Jurkat, Clone E6-1 (cell line): ENCODE measurements around the gene EHD2.
"Not testable (repeated sequence)": the region's sequence is repeated elsewhere in the genome, so short reads cannot be mapped to it uniquely, and the experiment has no call there.

Experiments used
- DNase-seq: peaks from one replicate; pipeline ENCODE4 v3.0.0-alpha.2; 2011; ENCODE audit warnings: low read depth, low spot score
- H3K4me3 ChIP-seq: 2 replicates; pipeline ENCODE4 v1.5.1; 2011; ENCODE audit warnings: mild to moderate bottlenecking, low read length, control low read depth, moderate library complexity

The EHD2 gene

DNA sequence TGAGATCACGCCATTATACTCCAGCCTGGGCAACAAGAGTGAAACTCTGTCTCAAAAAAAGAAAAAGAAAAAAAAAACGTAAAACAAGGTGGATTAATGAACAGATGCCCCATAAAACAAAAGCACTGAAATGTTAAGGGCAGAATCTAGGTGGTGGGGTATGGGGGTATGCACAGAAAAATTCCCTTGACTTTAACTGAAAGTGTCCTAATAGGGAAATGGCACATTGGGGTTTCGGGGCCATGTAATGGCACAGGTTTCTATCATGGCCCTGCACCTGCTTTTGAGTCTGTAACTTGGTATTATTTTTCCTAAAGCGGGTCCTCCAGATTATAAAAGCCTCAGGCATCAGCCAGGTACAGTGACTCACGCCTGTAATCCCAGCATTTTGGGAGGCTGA lies 48.3 kb downstream of the EHD2 start:
- H3K4me3 ChIP-seq = no peak overlapping the region
- DNase-seq = no peak

DNA sequence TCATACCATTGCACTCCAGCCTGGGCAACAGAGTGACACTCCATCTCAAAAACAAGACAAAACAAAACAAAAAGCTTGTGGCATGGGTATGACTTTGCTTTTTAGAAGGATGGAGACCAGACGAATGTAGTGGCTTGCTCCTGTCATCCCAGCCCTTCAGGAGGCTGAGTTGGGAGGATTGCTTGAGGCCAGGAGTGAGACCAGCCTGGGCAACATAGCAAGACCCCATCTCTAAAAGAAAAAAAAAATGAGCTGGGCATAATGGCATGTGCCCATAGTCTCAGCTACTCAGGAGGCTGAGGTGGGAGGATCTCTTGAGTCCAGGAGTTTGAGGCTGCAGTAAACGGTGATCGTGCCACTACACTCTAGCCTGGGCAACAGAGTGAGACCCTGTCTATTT lies 48.9 kb downstream of the EHD2 start:
- DNase-seq = no peak
- H3K4me3 ChIP-seq = no peak overlapping the region

DNA sequence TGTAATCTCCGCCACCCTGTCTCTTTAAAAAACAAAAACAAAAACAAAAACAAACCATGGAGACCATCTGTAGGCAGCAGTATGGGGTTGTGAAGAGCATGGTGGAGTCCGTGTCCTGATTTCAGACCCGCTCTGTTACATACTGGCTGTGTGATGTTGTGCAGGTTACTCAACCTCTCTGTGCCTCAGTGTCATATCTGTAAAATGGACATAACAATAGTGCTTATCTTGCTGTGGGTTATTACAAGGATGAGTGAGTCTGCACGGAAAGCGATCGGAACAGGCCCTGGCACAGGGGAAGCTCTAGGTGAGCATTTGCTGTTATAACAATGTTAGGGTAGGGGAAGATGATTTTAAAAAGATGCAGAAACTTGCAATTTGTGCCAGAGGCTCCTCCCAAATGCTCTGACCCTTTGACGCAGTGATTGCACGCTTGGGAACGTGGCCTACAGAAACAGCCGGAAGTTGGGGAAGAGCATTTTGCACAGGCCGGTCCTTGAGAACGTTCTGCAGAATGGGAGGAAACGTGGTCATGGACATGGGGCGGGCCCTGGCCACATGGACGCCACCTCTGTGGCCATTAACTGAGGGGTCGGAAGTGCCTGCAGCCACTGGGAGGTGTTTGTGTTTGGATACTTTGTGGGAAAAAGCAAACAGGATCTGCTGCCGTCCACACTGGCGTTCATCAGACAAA lies 49.5 kb downstream of the EHD2 start:
- no peak for DNase-seq
- H3K4me3 ChIP-seq = no peak overlapping the region

DNA sequence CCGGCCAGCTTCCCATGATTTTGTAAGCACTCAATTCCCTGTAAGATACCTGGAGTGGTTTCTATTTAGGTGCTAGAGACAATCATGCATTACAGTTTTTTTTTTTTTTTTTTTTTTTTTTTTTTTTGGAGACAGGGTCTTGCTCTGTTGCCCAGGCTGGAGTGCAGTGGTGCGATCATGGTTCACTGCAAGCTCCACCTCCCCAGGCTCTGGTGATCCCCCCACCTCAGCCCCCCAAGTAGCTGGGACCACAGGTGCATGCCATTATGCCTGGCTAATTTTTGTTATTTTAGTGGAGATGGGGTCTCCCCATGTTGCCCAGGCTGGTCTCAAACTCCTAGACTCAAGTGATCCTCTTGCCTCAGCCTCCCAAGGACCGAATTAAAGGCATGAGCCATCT lies 51.5 kb downstream of the EHD2 start:
- not testable (repeated sequence) for DNase-seq, H3K4me3 ChIP-seq

DNA sequence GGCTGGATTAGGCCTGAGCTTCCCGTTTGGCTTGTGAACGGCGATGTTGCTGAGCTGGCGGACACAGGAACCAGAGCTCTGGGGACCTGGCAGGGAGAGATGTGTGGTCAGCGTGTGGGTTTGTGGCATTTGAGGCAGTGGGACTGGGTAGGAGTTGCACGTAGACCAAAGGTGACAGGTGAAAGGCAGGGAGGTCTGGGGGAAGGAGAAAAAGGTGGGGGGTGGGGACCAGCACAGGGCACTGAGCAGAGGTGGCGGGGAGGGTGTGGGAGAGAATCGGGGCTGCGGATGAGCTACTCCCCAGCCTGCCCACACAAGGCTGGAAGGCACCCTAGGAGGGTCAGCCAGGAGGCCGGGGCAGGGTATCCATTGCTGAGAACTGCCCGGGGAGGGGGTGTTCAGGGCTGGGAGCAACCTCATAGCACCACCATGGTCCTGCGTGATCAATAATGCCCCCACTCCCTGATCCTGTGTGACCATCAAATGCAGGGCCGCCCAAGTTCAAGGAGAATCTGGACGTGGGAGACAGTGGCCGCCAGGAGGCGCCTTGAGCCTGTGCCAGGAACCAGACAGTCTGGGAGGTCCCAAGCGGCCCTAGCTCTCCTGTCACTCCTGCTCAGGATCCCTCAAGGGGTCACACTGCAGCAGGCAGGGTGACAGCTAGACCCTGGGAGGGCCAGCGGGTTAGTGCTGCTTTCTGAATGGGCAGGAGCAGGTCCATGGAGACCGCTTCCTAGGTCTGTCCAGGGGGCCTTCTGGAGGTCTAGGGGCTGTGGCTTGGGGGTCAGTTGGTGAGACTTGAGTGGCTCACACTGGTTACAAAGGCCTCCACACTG lies 52.5 kb downstream of the EHD2 start:
- DNase-seq = no peak
- no peak overlapping the region for H3K4me3 ChIP-seq

DNA sequence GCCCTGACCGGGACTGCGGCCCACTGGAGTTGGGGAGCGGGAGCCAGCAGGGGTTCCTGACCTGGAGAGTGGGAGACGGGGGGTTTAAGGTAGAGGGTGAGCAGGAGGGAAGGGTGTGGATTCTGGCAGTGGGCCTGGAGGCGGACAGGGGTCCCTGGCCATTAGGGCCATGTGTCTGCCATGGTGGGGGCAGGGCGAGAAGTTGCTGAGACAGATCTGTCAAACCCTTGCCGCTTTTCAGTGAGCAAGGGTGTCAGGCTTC lies 53.1 kb downstream of the EHD2 start:
- DNase-seq = no peak
- H3K4me3 ChIP-seq = no peak overlapping the region

DNA sequence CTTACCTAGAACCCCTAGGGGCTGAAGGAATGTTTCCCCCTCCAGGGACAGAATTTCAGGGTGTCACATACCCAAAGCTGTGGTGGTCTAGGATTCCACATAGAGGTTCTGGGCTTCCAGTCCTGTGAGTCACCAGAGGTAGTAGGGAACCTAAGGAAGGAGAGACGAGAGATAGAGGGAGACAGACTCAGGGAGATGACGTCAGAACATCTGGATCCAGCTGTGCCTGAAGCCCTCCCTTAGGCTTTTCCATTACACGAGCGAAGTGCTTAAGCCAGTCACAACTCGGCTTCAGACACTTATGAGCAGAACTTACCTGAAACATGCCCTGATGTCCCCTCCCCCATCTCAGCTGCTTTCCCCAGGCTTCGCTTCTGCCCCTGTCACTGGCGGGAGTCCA lies 53.4 kb downstream of the EHD2 start:
- no peak overlapping the region for H3K4me3 ChIP-seq
- DNase-seq = no peak

DNA sequence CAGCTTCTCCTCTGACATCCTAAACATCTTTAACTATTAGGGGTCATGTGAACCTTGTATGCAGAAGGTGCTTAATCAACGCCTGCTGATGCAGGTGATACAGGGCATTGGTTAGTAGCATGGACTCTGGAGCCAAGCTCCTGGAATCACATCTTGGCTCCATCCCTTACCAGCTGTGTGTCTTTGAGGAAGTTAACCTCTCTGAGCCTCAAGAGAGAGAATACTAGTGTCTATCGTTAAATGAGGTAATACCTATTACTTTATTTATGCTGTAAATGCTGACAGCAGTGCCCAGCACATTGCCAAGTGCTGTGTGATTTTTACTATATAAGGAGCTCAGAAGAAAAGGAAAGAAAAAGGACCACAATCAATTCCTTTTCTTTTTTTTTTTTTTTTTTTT lies 54.1 kb downstream of the EHD2 start:
- H3K4me3 ChIP-seq = no peak overlapping the region

DNA sequence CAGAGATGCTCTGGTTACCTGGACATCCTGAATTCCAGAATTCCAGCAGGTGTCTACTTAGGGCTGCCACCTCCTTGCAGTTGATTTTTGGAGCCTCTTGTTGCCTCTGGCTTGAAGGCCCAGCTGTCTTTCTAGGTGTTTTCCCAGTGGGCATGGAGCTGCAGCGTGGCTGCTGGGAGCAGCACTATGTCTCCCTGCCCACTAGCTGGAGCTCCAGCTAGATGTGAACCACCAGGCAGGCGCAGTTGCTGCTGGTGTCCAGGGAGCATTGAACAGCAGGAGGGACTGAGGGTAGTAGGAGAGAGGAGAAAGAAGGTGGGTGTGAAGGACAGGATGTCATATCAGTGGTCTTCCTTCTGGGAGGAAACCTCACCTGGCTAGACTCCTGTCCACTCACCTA lies 55.4 kb downstream of the EHD2 start:
- DNase-seq = no peak

More for the DNA sequence above, 54.1 kb downstream of the EHD2 start:
- no peak for DNase-seq

DNA sequence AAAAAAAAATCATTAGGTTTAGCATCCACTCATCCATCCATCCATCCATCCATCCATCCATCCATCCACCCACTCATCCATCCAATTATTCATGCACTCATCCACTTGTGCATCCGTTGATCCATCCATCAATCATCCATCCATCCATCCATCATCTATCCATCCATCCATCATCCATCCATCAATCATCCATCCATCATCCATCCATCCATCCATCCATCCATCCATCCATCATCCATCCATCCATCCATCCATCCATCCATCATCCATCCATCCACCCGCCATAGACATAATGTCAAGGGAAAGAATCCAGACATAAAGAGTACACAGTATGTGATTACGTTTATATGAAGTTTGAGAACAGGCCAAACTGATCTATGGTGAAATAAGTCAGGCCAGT lies 56.3 kb downstream of the EHD2 start:
- DNase-seq = no peak
- no peak overlapping the region for H3K4me3 ChIP-seq

More for the DNA sequence above, 55.4 kb downstream of the EHD2 start:
- H3K4me3 ChIP-seq = no peak overlapping the region

DNA sequence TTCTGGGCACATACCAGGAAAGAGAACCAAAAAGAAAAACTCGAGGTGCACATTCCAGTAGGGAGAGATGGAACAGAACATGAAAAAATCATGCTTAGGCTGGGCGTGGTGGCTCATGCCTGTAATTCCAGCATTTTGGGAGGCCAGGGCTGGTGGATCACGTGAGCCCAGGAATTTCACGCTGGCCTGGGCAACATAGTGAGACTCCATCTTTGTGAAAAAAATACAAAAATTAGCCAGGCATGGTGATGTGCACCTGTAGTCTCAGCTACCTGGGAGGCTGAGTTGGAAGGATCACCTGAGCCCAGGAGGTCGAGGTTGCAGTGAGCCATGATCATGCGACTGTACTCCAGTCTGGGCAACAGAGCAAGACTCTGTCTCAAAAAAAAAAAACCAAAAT lies 58.1 kb downstream of the EHD2 start:
- not testable (repeated sequence) for DNase-seq, H3K4me3 ChIP-seq

DNA sequence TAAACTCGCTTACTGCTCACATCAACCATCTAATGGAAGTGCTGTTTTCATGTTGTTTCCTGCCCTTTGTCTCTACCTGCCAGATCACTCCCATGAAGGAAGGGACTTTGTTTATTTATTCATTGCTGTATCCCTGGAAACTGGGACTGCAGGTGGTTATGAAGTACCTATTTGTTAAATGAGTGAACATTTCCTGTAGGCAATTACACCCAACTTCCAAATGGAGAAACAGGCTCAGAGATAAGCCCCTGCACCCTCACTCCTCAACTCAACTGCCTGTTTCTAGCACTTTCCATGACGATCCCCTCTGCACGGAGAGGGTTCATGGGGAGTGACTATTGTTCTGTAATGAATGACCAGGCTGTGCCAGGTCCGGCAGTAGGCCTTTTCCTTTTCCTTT lies 63.3 kb downstream of the EHD2 start:
- no peak for DNase-seq
- H3K4me3 ChIP-seq = no peak overlapping the region

DNA sequence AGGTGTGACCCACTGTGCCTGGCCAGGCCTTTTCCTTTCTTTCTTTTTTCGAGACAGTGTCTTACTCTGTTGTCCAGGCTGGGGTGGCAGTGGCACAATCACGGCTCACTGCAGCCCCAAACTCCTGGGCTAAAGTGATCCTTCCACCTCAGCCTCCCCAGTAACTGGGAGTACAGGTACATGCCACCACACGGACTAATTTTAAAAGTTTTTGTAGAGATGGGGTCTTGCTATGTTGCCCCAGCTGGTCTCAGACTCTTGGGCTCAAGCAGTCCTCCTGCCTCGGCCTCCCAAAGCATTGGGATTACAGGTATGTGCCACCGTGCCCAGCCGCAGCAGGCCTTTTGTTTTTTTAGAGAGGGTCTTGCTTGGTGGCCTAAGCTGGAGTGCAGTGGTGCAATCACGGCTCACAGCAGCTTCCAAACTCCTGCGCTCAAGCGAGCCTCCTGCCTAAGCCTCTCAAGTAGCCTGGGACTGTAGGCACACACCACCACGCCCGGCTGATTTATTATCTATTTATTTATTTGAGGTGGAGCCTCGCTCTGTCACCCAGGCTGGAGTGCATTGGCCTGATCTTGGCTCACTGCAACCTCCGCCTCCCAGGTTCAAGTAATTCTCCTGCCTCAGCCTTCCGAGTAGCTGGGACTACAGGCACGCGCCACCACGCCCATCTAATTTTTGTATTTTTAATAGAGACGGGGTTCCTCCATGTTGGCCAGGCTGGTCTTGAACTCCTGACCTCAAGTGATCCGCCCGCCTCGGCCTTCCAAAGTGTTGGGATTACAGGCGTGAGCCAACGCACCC lies 64.2 kb downstream of the EHD2 start:
- DNase-seq = not testable (repeated sequence)
- H3K4me3 ChIP-seq = peak overlapping the region; percentile 71

DNA sequence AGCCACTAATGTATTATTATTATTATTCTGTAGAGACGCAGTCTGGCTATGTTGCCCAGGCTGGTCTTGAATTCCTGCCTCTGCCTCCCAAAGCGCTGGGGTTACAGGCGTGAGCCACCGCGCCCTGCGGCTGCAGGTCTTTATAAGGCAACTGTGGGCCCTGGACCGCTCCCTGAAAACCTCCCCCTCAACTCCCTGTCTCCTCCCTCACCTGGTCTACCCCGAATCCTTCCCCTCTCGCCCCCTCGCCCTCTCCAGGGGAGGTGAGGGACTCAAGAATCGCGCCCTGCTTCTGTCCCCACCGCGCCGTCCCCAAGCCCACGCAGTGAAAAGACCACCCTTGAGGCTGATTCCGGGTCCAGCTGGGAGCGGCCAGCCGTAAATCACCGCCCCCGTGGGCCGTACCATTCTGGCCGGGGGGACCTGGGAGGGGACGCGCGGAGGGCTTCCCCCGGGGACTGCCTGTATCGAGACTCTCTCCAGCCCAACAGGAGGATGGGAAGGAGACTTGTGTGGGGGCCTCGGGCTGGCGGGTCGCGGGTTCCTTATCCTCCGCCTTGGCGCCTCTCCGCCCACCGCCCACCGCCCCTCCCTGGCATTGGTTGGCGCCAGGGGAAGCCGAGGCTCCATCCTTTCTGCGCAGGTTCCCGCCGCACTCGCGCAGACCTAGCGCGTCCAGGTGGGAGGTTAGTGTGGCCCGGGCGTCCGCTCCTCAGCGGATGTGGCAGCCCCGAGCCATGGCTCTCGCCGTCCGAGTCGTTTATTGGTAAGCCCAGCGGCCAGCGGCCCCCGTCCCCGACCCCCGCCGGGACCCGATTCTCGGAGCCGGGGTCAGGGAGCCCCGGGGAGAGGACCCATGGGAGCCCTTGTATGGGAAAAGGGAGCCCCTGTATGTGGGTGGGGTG lies 65.1 kb downstream of the EHD2 start, which contains the start of gene SELENOW:
Gene SELENOW (plus strand): TSS at position 655 of the 905 bp plus-strand sequence. CDS start 83 bp downstream, at position 738.
- peak within 1 kb of the TSS; percentile 71 for H3K4me3 ChIP-seq
- peak; percentile 61 for DNase-seq

DNA sequence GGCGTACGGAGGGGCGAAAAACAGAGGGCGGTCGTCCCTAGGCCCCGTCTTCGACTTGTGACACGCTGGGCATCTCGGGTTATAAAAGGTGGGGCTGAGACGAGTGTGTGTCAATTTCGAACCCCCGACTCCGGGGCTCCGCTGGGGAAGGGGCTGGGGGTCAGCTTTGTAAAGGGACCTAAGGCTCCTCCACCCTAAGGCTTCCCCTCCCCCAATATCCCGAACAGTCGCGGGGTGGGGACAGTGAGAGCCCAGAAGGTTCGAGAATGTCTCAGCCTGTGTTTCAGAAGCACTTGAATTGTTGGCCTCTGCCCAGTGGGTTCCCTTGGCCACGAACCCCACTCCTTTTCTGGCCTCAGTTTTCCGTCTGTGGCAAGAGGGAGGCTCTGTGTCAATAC lies 65.7 kb downstream of the EHD2 start:
- no peak for DNase-seq
- peak overlapping the region; percentile 71 for H3K4me3 ChIP-seq

DNA sequence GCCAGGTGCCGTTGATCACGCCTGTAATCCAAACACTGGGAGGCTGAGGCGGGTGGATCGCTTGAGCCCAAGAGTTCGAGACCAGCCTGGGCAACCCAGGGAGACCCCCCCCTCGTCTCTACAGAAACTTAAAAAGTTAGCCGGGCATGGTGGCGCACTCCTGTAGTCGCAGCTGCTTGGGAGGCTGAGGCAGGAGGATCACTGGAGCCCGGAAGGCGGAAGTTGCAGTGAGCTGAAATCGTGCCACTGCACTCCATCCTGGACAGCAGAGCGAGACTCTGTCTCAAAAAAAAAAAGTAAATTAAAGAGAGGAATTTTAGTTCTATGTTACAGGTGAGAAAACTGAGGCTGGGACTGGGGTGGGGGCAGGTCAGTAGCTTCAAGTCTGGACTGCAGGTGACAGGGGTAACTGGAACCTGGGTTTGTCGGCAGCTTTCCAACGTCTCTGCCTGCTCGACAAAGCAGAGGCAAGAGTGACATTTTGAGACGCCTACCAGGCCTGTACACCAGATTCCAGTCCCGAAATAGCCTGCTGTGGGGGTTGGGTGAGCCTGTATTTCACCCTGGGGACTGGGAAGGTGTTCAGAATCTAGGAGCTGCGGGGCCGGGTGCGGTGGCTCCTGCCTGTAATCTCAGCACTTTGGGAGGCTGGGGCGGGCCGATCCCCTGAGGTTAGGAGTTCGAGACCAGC lies 66.4 kb downstream of the EHD2 start:
- H3K4me3 ChIP-seq = peak overlapping the region; percentile 71
- DNase-seq = no peak

DNA sequence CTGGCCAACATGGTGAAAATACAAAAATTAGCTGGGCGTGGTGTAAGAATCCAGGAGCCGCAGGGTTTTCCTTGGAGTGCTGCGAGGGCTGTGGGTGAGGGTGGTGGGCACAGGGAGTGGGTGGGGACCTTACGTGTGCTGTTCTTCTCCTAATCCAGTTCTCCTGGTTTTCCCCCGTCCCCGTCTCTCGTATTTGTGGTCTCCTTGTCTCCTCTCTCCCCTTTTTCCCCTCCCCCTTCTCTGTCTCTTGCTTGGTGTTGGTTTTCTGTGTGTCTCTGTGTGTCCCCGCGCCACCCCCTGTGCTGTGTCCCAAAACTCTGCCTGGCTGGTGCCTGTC lies 67.0 kb downstream of the EHD2 start:
- no peak overlapping the region for H3K4me3 ChIP-seq
- no peak for DNase-seq

DNA sequence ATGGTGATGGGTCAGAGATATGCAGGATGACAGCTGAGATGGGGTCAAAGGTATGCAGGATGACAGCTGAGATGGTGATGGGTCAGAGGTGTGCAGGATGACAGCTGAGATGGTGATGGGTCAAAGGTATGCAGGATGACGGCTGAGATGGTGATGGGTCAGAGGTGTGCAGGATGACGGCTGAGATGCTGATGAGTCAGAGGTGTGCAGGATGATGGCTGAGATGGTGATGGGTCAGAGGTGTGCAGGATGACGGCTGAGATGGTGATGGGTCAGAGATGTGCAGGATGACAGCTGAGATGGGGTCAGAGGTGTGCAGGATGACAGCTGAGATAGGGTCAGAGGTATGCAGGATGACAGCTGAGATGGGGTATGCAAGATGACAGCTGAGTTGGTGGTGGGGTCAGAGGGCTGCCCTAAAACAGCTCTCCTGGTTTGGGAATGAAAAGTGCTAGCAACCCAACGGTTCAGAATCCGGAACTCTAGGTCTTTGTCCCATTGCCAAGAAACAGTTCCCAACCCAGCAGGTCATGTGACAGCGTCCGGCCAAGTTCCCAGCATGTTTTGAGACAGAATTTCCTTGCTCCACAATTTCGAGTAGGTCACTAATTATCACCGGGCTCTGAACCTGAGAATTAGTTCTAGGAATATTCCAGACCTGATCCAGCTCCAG lies 68.5 kb downstream of the EHD2 start:
- no peak overlapping the region for H3K4me3 ChIP-seq
- no peak for DNase-seq
